Measurements from ENCODE around the gene MOSPD3.

Gene MOSPD3

GRCh38 chr7:100575746-100576383 lies 36.5 kb upstream of the MOSPD3 start:
- no peak for DNase-seq

GRCh38 chr7:100576384-100576993 lies 35.9 kb upstream of the MOSPD3 start:
- DNase-seq, result no peak

- no peak for DNase-seq
Measured at GRCh38 chr7:100577103-100577502, 35.2 kb upstream of the MOSPD3 start.

GRCh38 chr7:100577507-100577906 lies 34.8 kb upstream of the MOSPD3 start:
- no peak for DNase-seq

GRCh38 chr7:100578246-100579183 lies 33.8 kb upstream of the MOSPD3 start:
- DNase-seq, result no peak

- DNase-seq, result no peak
Measured at GRCh38 chr7:100580466-100581283, 31.7 kb upstream of the MOSPD3 start.

GRCh38 chr7:100582041-100582579 lies 30.2 kb upstream of the MOSPD3 start:
- no peak for DNase-seq

- DNase-seq, result no peak
Measured at GRCh38 chr7:100582650-100583049, 29.7 kb upstream of the MOSPD3 start.

GRCh38 chr7:100583132-100584053 lies 28.9 kb upstream of the MOSPD3 start:
- no peak for DNase-seq

GRCh38 chr7:100584054-100584682 lies 28.2 kb upstream of the MOSPD3 start:
- no peak for DNase-seq

GRCh38 chr7:100584683-100585510 lies 27.4 kb upstream of the MOSPD3 start:
- no peak for DNase-seq

GRCh38 chr7:100585511-100586265 lies 26.7 kb upstream of the MOSPD3 start, which contains the start of gene LRCH4:
Gene LRCH4, minus strand, starts transcription at chr7:100586129. Its CDS starts 29 bp downstream, at chr7:100586100.
- no peak for DNase-seq

GRCh38 chr7:100586266-100587025 lies 25.9 kb upstream of the MOSPD3 start, which contains the start of gene FBXO24:
Gene FBXO24, plus strand, starts transcription at chr7:100586328. Its CDS starts 298 bp downstream, at chr7:100586626.
- DNase-seq, result peak; percentile 99

- no peak for DNase-seq
Measured at GRCh38 chr7:100588438-100588837, 23.9 kb upstream of the MOSPD3 start.

- DNase-seq, result no peak
Measured at GRCh38 chr7:100589341-100589947, 22.9 kb upstream of the MOSPD3 start.

- DNase-seq, result no peak
Measured at GRCh38 chr7:100590077-100590737, 22.1 kb upstream of the MOSPD3 start.

GRCh38 chr7:100591596-100591995 lies 20.7 kb upstream of the MOSPD3 start:
- DNase-seq, result no peak
